OCI-LY3 (cell line): ENCODE results near the gene C1D.

Experiments
- H2AFZ ChIP-seq: fragments of 200-600, 300-600 bp; shearing (Covaris generic); 2 replicates; pipeline ENCODE4 v1.6.0; 2014; ENCODE audit warnings: antibody characterized with exemption, low read depth, low read length
- H3K27ac ChIP-seq: fragments of 200-600, 300-600 bp; sonication (generic); 2 replicates; pipeline ENCODE4 v1.5.1; 2014; ENCODE audit warnings: mild to moderate bottlenecking, low read length, moderate library complexity, mixed read lengths
- H3K27me3 ChIP-seq: fragments of 200-600, 300-600 bp; sonication (generic); 2 replicates; pipeline ENCODE4 v1.6.1; 2014; ENCODE audit warnings: low read depth, low read length, mixed read lengths
- H3K36me3 ChIP-seq: fragments of 200-600, 300-600 bp; sonication (generic); replicated peaks from 2 replicates; pipeline ENCODE3; 2014; ENCODE audit warnings: low read depth, low read length, mixed read lengths
- H3K4me1 ChIP-seq: fragments of 300-600, 200-600 bp; sonication (generic); 2 replicates; pipeline ENCODE4 v1.6.1; 2014; ENCODE audit warnings: low read length, mixed read lengths
- H3K4me2 ChIP-seq: fragments of 200-600, 300-600 bp; sonication (generic); 2 replicates; pipeline ENCODE4 v1.6.1; 2014; ENCODE audit warnings: low read length, mixed read lengths
- H3K4me3 ChIP-seq: fragments of 300-600, 200-600 bp; sonication (generic); 2 replicates; pipeline ENCODE4 v1.5.1; 2014; ENCODE audit warnings: antibody characterized with exemption, mild to moderate bottlenecking, low read length, moderate library complexity
- H3K79me2 ChIP-seq: fragments of 300-600, 200-600 bp; shearing (Covaris generic); 2 replicates; pipeline ENCODE4 v1.6.1; 2014; ENCODE audit warnings: mild to moderate bottlenecking, low read length, mixed read lengths
- H3K9ac ChIP-seq: fragments of 300-600, 200-600 bp; shearing (Covaris generic); 2 replicates; pipeline ENCODE4 v1.6.0; 2014; ENCODE audit warnings: mild to moderate bottlenecking, low read length, moderate library complexity
- H3K9me3 ChIP-seq: fragments of 200-600, 300-600 bp; shearing (Covaris generic); 2 replicates; pipeline ENCODE4 v1.6.1; 2014; ENCODE audit warnings: low read length, mixed read lengths; ENCODE audit not compliant: insufficient read depth
- H4K20me1 ChIP-seq: fragments of 200-600, 300-600 bp; sonication (generic); 2 replicates; pipeline ENCODE4 v1.6.1; 2016; ENCODE audit warnings: low read length, mixed read lengths; ENCODE audit not compliant: insufficient read depth
- EZH2phosphoT487 ChIP-seq: fragments of 200-600 bp; shearing (Covaris generic); IDR thresholded peaks from 2 replicates; pipeline ENCODE4 v1.6.1; 2018; ENCODE audit warnings: antibody characterized with exemption, mixed run types, low read depth
- TF ChIP-seq, protein P1 (sequence below): fragments of 200-600, 300-600 bp; sonication (generic); IDR thresholded peaks from 2 replicates; pipeline ENCODE4 v1.5.1; 2014; ENCODE audit warnings: antibody characterized with exemption, low read length, low read depth

The C1D gene

DNA sequence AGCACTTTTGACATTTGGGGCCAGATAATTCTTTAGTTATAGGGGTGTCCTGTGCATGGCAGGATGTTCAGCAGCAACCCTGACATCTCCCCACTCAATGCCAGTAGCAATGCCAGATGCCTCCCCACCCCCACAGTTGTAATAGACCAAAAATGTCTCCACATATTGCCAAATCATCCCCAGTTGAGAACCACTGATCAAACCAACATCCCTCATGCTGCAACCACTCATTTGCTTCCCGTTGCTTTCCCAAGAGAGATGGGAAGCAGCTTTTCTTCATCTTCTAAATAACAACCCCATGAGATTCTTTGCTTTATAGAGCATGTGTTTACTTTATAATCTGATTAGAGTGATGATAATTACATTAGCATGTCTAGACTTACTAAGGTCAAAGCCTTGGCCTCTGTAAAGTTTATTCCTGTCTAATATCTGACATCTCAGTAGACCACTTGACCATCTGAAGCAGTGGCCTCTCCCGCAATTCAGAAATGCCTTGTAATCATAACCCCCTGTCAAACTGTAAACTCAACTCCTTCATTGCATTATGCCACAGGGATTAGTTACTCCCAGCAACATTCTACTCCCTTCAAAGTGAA, 28.7 kb upstream of the C1D start:
- Histone ChIP-seq H3K79me2 (no peaks in the 10 kb centered on the region), H4K20me1 (no peaks in the 10 kb centered on the region), H3K4me3 (no peak overlapping the region), H3K27me3 (no peaks in the 10 kb centered on the region), H3K4me1 (no peaks in the 10 kb centered on the region), H3K9ac (no peak overlapping the region), H3K27ac (no peak overlapping the region), H2AFZ (no peak overlapping the region), H3K4me2 (no peak overlapping the region), H3K9me3 (no peaks in the 10 kb centered on the region), H3K36me3 (no peaks in the 10 kb centered on the region)
- TF ChIP-seq EZH2phosphoT487: no peak
- TF ChIP-seq, protein P1, sequence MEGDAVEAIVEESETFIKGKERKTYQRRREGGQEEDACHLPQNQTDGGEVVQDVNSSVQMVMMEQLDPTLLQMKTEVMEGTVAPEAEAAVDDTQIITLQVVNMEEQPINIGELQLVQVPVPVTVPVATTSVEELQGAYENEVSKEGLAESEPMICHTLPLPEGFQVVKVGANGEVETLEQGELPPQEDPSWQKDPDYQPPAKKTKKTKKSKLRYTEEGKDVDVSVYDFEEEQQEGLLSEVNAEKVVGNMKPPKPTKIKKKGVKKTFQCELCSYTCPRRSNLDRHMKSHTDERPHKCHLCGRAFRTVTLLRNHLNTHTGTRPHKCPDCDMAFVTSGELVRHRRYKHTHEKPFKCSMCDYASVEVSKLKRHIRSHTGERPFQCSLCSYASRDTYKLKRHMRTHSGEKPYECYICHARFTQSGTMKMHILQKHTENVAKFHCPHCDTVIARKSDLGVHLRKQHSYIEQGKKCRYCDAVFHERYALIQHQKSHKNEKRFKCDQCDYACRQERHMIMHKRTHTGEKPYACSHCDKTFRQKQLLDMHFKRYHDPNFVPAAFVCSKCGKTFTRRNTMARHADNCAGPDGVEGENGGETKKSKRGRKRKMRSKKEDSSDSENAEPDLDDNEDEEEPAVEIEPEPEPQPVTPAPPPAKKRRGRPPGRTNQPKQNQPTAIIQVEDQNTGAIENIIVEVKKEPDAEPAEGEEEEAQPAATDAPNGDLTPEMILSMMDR: no peak

DNA sequence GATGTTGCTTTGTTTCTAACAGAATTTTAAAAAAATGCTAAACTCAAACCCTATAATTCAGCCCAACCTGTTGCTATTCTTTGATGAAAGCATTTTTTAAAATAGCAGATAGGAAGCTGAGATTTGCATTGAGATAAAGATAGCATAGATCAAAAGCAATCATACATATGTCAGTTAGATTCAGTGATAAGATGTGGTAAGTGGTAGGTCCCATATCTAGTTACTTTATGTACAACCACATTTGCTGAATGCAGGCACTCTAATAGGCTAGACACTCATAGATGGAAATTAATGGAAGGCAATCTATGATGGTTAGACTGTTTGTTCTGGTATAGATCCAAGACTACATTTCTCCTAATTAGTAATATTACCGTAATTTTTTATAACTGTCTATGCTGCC, 27.2 kb upstream of the C1D start:
- no peak overlapping the region for H3K27ac ChIP-seq
- no peak overlapping the region for H3K9ac ChIP-seq
- no peak overlapping the region for H3K4me2 ChIP-seq
- no peak for TF ChIP-seq EZH2phosphoT487
- TF ChIP-seq, protein P1: no peak
- H3K27me3 ChIP-seq: no peaks in the 10 kb centered on the region
- H4K20me1 ChIP-seq: no peaks in the 10 kb centered on the region
- H3K9me3 ChIP-seq: no peaks in the 10 kb centered on the region
- H3K4me1 ChIP-seq: no peaks in the 10 kb centered on the region
- H3K4me3 ChIP-seq: no peak overlapping the region
- H3K79me2 ChIP-seq: no peaks in the 10 kb centered on the region
- no peaks in the 10 kb centered on the region for H3K36me3 ChIP-seq
- no peak overlapping the region for H2AFZ ChIP-seq

DNA sequence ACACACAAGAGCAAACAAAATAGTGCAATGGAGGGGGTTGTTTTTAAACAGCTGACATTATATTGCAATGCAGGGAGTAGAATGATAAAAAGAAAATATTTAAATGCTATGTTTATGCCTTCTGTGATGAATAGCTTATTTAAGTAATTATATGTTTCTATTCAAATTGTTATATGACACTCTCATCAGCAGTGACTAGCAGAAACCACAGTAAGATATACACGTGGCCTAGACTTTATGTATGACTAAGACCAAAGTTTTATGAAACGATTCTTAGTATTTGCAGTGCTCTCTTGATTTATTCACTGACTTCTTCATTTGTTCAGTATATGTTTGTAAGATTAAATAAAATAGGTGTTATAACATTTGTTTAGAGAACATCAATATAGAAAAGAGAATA, 26.1 kb upstream of the C1D start:
- Histone ChIP-seq H3K4me3 (no peak overlapping the region), H3K27ac (no peak overlapping the region), H3K36me3 (no peaks in the 10 kb centered on the region), H3K79me2 (no peaks in the 10 kb centered on the region), H3K4me1 (peaks cover under 1% of the 10 kb centered on the region; the same call in 1 of the 2 replicates), H3K9me3 (no peaks in the 10 kb centered on the region), H2AFZ (no peak overlapping the region), H3K27me3 (no peaks in the 10 kb centered on the region), H4K20me1 (no peaks in the 10 kb centered on the region), H3K4me2 (no peak overlapping the region), H3K9ac (no peak overlapping the region)
- TF ChIP-seq, protein P1: no peak
- TF ChIP-seq EZH2phosphoT487: no peak

DNA sequence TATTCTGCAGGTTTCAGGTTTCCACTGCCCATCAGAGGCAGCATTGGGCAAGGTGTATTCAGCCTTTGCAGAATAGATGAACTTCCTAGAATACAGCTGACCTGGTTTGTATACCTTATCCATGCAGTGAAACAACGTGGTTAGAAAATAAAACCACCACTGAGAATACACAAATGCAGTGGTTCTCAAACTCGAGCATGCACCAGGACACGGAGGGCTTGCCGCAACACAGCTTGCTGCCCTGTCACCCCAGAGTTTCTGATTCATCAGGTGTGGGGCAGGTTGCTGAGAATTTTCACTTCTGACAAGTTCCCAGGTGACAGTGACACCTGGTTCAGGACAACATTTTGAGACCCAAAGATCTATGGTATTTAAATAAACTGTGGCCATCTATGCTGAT, 23.4 kb upstream of the C1D start:
- TF ChIP-seq, protein P1: no peak
- no peak for TF ChIP-seq EZH2phosphoT487
- Histone ChIP-seq H4K20me1 (no peaks in the 10 kb centered on the region), H3K36me3 (no peaks in the 10 kb centered on the region), H3K4me3 (no peak overlapping the region), H3K79me2 (no peaks in the 10 kb centered on the region), H3K4me2 (no peak overlapping the region), H2AFZ (no peak overlapping the region), H3K27ac (no peak overlapping the region), H3K9me3 (no peaks in the 10 kb centered on the region), H3K4me1 (peaks cover 20% of the 10 kb centered on the region), H3K27me3 (no peaks in the 10 kb centered on the region), H3K9ac (no peak overlapping the region)
